ENCODE results near the gene DNAJB2.

GRCh38 chr2:219335373-219335786 is 56.2 kb downstream of the DNAJB2 start:
- TF ChIP-seq POLR2A (IDR thresholded peaks at IDR 0.05; ENCODE audit: low read depth) = no peak
- TF ChIP-seq CTCF (IDR thresholded peaks at IDR 0.05) = no peak
- no peak for TF ChIP-seq POLR2AphosphoS5 (IDR thresholded peaks at IDR 0.05)
- no peak for TF ChIP-seq EP300 (IDR thresholded peaks at IDR 0.05)

All from esophagus muscularis mucosa (tissue), 4 donors.